IMR-90 (cell line): ENCODE measurements around the gene FDXR. TPM values are rescaled to one million over a fixed set of nuclear protein-coding genes. Genes with fewer than 3 reads are reported as not detected.
A peak's percentile ranks its signal among the peaks of the same experiment; 100 is the strongest.

Experiments used
- ATAC-seq: fragments of 200-7000 bp; cut with Tn5 transposase; 2 replicates; pipeline ENCODE4 v1.9.1; 2020; ENCODE audit warnings: low read depth, mild to moderate bottlenecking, moderate library complexity
- BruUV-seq: library from RNA; stranded (reverse); fragments of 400-500 nt; replicated peaks from 2 replicates; lab custom pipeline; 2021; lab: Mats Ljungman, UMichigan
- CTCF ChIA-PET: fragments of 300-600 bp; formaldehyde crosslinking; extraction: SDS; loops from one replicate; lab custom pipeline; 2021; ENCODE audit warnings: antibody characterized with exemption; lab: Yijun Ruan, JAX
- POLR2A ChIA-PET: fragments of 300-600 bp; sonication (Branson Sonifier 250); formaldehyde crosslinking; loops from one replicate; lab custom pipeline; 2022; ENCODE audit warnings: antibody characterized with exemption; ENCODE audit not compliant: unreplicated experiment; lab: Charles Lee
- DNase-seq: peaks from one replicate; pipeline ENCODE4 v3.0.0; 2013
- H2AFZ ChIP-seq: replicated peaks from 2 replicates; pipeline ENCODE3; 2013; ENCODE audit warnings: low read length, mild to moderate bottlenecking; ENCODE audit not compliant: poor library complexity
- H2AK5ac ChIP-seq: 2 replicates; pipeline ENCODE4 v1.6.1; 2013; ENCODE audit warnings: low read depth, low read length, inconsistent platforms
- H2AK9ac ChIP-seq: replicated peaks from 2 replicates; pipeline ENCODE3; 2013; ENCODE audit warnings: mild to moderate bottlenecking, low read depth, low read length, moderate library complexity; ENCODE audit not compliant: poor library complexity
- H2BK120ac ChIP-seq: 2 replicates; pipeline ENCODE4 v1.6.1; 2013; ENCODE audit warnings: low read depth, low read length, inconsistent platforms
- H2BK15ac ChIP-seq: 3 replicates; pipeline ENCODE4 v1.6.1; 2013; ENCODE audit warnings: low read depth, low read length, inconsistent platforms
- H2BK20ac ChIP-seq: 2 replicates; pipeline ENCODE4 v1.6.1; 2013; ENCODE audit warnings: low read depth, mild to moderate bottlenecking, inconsistent platforms, low read length, moderate library complexity
- H2BK5ac ChIP-seq: 2 replicates; pipeline ENCODE4 v1.6.1; 2013; ENCODE audit warnings: mild to moderate bottlenecking, low read depth, low read length, inconsistent platforms; ENCODE audit not compliant: poor library complexity, severe bottlenecking
- H3K14ac ChIP-seq: replicated peaks from 2 replicates; pipeline ENCODE4 v1.6.1; 2013; ENCODE audit warnings: low read depth, low read length, inconsistent platforms
- H3K18ac ChIP-seq: 2 replicates; pipeline ENCODE4 v1.6.1; 2013; ENCODE audit warnings: low read depth, low read length, control low read depth
- H3K23ac ChIP-seq: 2 replicates; pipeline ENCODE4 v1.6.1; 2013; ENCODE audit warnings: low read depth, low read length, inconsistent platforms
- H3K27ac ChIP-seq: 2 replicates; pipeline ENCODE4 v1.5.1; 2013; ENCODE audit warnings: mild to moderate bottlenecking, control low read depth, low read length; ENCODE audit not compliant: insufficient read depth
- H3K27me3 ChIP-seq: 2 replicates; pipeline ENCODE4 v1.6.1; 2013; ENCODE audit warnings: low read length; ENCODE audit not compliant: control insufficient read depth, insufficient read depth
- H3K36me3 ChIP-seq: 2 replicates; pipeline ENCODE4 v1.6.1; 2013; ENCODE audit warnings: low read length, mixed read lengths; ENCODE audit not compliant: control insufficient read depth, insufficient read depth
- H3K4ac ChIP-seq: 2 replicates; pipeline ENCODE4 v1.6.1; 2013; ENCODE audit warnings: low read depth, low read length, inconsistent platforms
- H3K4me1 ChIP-seq: 2 replicates; pipeline ENCODE4 v1.6.1; 2013; ENCODE audit warnings: low read length, mixed read lengths; ENCODE audit not compliant: control insufficient read depth, insufficient read depth
- H3K4me2 ChIP-seq: 2 replicates; pipeline ENCODE4 v1.6.1; 2013; ENCODE audit warnings: low read depth, mild to moderate bottlenecking, control low read depth, low read length, moderate library complexity
- H3K4me3 ChIP-seq: 2 replicates; pipeline ENCODE4 v1.5.1; 2013; ENCODE audit warnings: low read depth, mild to moderate bottlenecking, control low read depth, low read length, moderate library complexity; ENCODE audit not compliant: insufficient read depth
- H3K56ac ChIP-seq: 2 replicates; pipeline ENCODE4 v1.6.1; 2013; ENCODE audit warnings: low read length, inconsistent platforms; ENCODE audit not compliant: insufficient read depth; ENCODE audit errors: extremely low read depth
- H3K79me1 ChIP-seq, 2 experiments: 2 replicates each; pipeline ENCODE4 v1.6.1; 2013; ENCODE audit warnings: low read length in 2 of 2, inconsistent platforms in 1 of 2, low read depth in 1 of 2
- H3K9ac ChIP-seq: 2 replicates; pipeline ENCODE4 v1.6.1; 2013; ENCODE audit warnings: low read depth, low read length, control low read depth
- H3K9me1 ChIP-seq: 2 replicates; pipeline ENCODE4 v1.6.1; 2013; ENCODE audit warnings: low read length, inconsistent platforms; ENCODE audit not compliant: insufficient read depth
- H3K9me3 ChIP-seq: 2 replicates; pipeline ENCODE4 v1.6.1; 2013; ENCODE audit warnings: low read length; ENCODE audit not compliant: control insufficient read depth, insufficient read depth
- H4K20me1 ChIP-seq: 2 replicates; pipeline ENCODE4 v1.6.1; 2013; ENCODE audit warnings: low read length, inconsistent platforms; ENCODE audit not compliant: insufficient read depth
- H4K5ac ChIP-seq: 2 replicates; pipeline ENCODE4 v1.6.1; 2013; ENCODE audit warnings: mild to moderate bottlenecking, low read depth, low read length, control low read depth
- H4K8ac ChIP-seq, 2 experiments: 2 replicates each; pipeline ENCODE4 v1.6.1; 2013; ENCODE audit warnings: low read depth in 2 of 2, low read length in 2 of 2, control low read depth in 1 of 2, inconsistent platforms in 1 of 2
- H4K91ac ChIP-seq: 2 replicates; pipeline ENCODE4 v1.6.1; 2013; ENCODE audit warnings: low read depth, low read length, inconsistent platforms; ENCODE audit not compliant: insufficient read depth
- CEBPB ChIP-seq: IDR thresholded peaks from 2 replicates; pipeline ENCODE4 v1.6.1; 2012; ENCODE audit warnings: low read depth, low read length, improper control_type of control experiment
- CTCF ChIP-seq: conservative IDR thresholded peaks from 2 replicates; pipeline ENCODE4 v1.5.1; 2012; ENCODE audit warnings: mild to moderate bottlenecking, low read depth, low read length, improper control_type of control experiment
- ELK1 ChIP-seq: fragments of 150-350 bp; IDR thresholded peaks from 2 replicates; pipeline ENCODE4 v1.6.1; 2016; ENCODE audit warnings: low read depth, mild to moderate bottlenecking, low read length, moderate library complexity, borderline replicate concordance
- FOS ChIP-seq: fragments of 150-350 bp; IDR thresholded peaks from 2 replicates; pipeline ENCODE4 v1.6.1; 2016; ENCODE audit warnings: low read depth, low read length
- MAFK ChIP-seq: IDR thresholded peaks from 2 replicates; pipeline ENCODE4 v1.6.1; 2012; ENCODE audit warnings: low read depth, low read length, improper control_type of control experiment
- NFE2L2 ChIP-seq: fragments of 150-350 bp; IDR thresholded peaks from 2 replicates; pipeline ENCODE4 v1.6.1; 2016; ENCODE audit warnings: low read depth, mild to moderate bottlenecking, low read length
- RAD21 ChIP-seq: IDR thresholded peaks from 2 replicates; pipeline ENCODE4 v1.6.1; 2012; ENCODE audit warnings: low read length, improper control_type of control experiment
- SMC3 ChIP-seq: fragments of 150-350 bp; IDR thresholded peaks from 2 replicates; pipeline ENCODE4 v1.6.1; 2016; ENCODE audit warnings: low read depth, mild to moderate bottlenecking, antibody characterized with exemption, low read length, moderate library complexity
- WGBS, 2 experiments: methylation state at CpG; one replicate each; pipeline versions ENCODE4 v1.1.5 to v1.1.7; 2013; ENCODE audit warnings: missing lambda C conversion rate in 2 of 2; ENCODE audit not compliant: insufficient read length in 1 of 2; ENCODE audit errors: extremely low coverage in 2 of 2; 5-methylcytosine and 5-hydroxymethylcytosine counted together
- dilution Hi-C: fragments of 300-500 bp; cut with HindIII; formaldehyde crosslinking; loops from one replicate; pipeline ENCODE4 v1.14.3; 2018; ENCODE audit warnings: low sequenced_read_pairs; ENCODE audit not compliant: unreplicated experiment
- in situ Hi-C: fragments of 300-500 bp; cut with MboI; formaldehyde crosslinking; loops from 3 replicates; pipeline ENCODE4 v1.14.3; 2019; ENCODE audit warnings: low sequenced_read_pairs, inconsistent platforms, mixed read lengths
- intact Hi-C: fragments of 100-400 bp; cut with micrococcal nuclease; formaldehyde crosslinking; loops from 2 replicates; pipeline ENCODE4 v1.10.0; 2022
- polyA plus RNA-seq, 3 experiments: library from polyadenylated mRNA; depleted of rRNA; stranded (reverse); fragments of >200 nt; gene quantifications; 2 replicates each; pipeline ENCODE4 v1.2.3, GENCODE V29; 2012; ENCODE audit warnings: low replicate concordance in 1 of 3
- total RNA-seq: library from RNA; depleted of rRNA; stranded (reverse); fragments of >200 nt; gene quantifications from 2 replicates; pipeline ENCODE4 v1.2.3, GENCODE V29; 2012

Gene FDXR
- total and polyA plus RNA-seq, 2 of the 4 experiments (the other 2 are of a cell fraction): 12.4 to 18.6 TPM

- H3K9ac ChIP-seq: no peak overlapping the region
- H4K20me1 ChIP-seq: no peaks in the 10 kb centered on the region; the same call in 1 of the 2 replicates
- no peaks in the 10 kb centered on the region for H3K9me1 ChIP-seq
- intact Hi-C loops (no loop called here), in situ Hi-C loops (loop anchor here (25.0 kb wide), 1 partner anchor 640 kb away; the partner anchor contains the start of genes RPL38 and TTYH2), dilution Hi-C loops (no loop called here)
- no peak overlapping the region for H3K4ac ChIP-seq
- ATAC-seq: peak; percentile 41
- ChIA-PET POLR2A (no interaction called here), CTCF (interaction anchor here (0.7 kb wide), 2 partner anchors 13 kb away, joined by 3 read pairs; no protein-coding TSS in a partner anchor)
- no peak overlapping the region for H2BK120ac ChIP-seq
- H3K18ac ChIP-seq: no peak overlapping the region
- H2AFZ ChIP-seq: peak overlapping the region; percentile 63
- no peaks in the 10 kb centered on the region; the same call in 1 of the 2 replicates for H3K4me1 ChIP-seq
- H3K36me3 ChIP-seq: no peaks in the 10 kb centered on the region
- H2AK9ac ChIP-seq: peak overlapping the region; percentile 1
- no peak overlapping the region for H3K27ac ChIP-seq
- peaks cover 60% of the 10 kb centered on the region for H3K27me3 ChIP-seq
- no peak overlapping the region for H3K4me3 ChIP-seq
- BruUV-seq: no TSS peak
- TF ChIP-seq CTCF: no peak
- TF ChIP-seq CEBPB: no peak
- TF ChIP-seq MAFK: no peak
- no peak for TF ChIP-seq FOS
- TF ChIP-seq SMC3: no peak
- TF ChIP-seq ELK1: no peak
- TF ChIP-seq RAD21: no peak
- TF ChIP-seq NFE2L2: no peak
- no peaks in the 10 kb centered on the region for H3K79me1 ChIP-seq
- DNase-seq: no peak
- no peak overlapping the region for H2BK15ac ChIP-seq
- H4K8ac ChIP-seq: no peak overlapping the region
- H3K56ac ChIP-seq: no peak overlapping the region
- WGBS, 2 experiments: 18% methylated on average over 42 of the region's 76 CpGs; no CpG with 5 or more reads in 1 of the 2 experiments
- H3K14ac ChIP-seq: no peak overlapping the region
- no peak overlapping the region for H2BK5ac ChIP-seq
- peaks cover 2% of the 10 kb centered on the region; the same call in 1 of the 2 replicates for H3K9me3 ChIP-seq
- H2BK20ac ChIP-seq: no peak overlapping the region
- H3K23ac ChIP-seq: no peak overlapping the region
- no peak overlapping the region for H2AK5ac ChIP-seq
- H4K91ac ChIP-seq: no peak overlapping the region
- peak overlapping the region; percentile 12; the same call in 1 of the 2 replicates for H3K4me2 ChIP-seq
- no peak overlapping the region for H4K5ac ChIP-seq
These were observed 20.4 kb downstream of the FDXR start for GRCh38 chr17:74852237-74853047.
